A673 (cell line): ENCODE results near the gene DDX54.

Source experiments
- CTCF ChIP-seq: fragments of 300-800, 200-600 bp; sonication (generic); conservative IDR thresholded peaks from 2 replicates; pipeline ENCODE4 v1.5.1; 2017; ENCODE audit warnings: low read depth, mild to moderate bottlenecking, antibody characterized with exemption, low read length, moderate library complexity, mixed read lengths
- EZH2 ChIP-seq: fragments of 200-600 bp; sonication (generic); IDR thresholded peaks from 2 replicates; pipeline ENCODE4 v1.6.1; 2017; ENCODE audit warnings: borderline replicate concordance, low read depth, mild to moderate bottlenecking, mixed read lengths, antibody characterized with exemption, low read length; ENCODE audit not compliant: poor library complexity, severe bottlenecking

- TF ChIP-seq CTCF (no peak), EZH2 (no peak)
These were observed 13.7 kb downstream of the DDX54 start for GRCh38 chr12:113171543-113171942.
